Adrenal gland (tissue), 12 donors: Measurements from ENCODE around the gene TMEM270. TPM values are rescaled to one million over a fixed set of nuclear protein-coding genes. Genes with fewer than 3 reads are reported as not detected.
"Not testable (repeated sequence)": the region's sequence is repeated elsewhere in the genome, so short reads cannot be mapped to it uniquely, and the experiment has no call there.

ENCODE experiments used
- DNase-seq, 7 donors: peaks; one replicate each; pipeline ENCODE4 v3.0.0-alpha.2; 2019 to 2020
- H3K27ac ChIP-seq, 5 donors: fragments of 200-600 bp; sonication (generic) in 4 of 5; 1 replicate in 3 of 5; 2 replicates in 2 of 5; pipeline versions ENCODE4 v1.5.1 to v1.8.0; 2016 to 2020; ENCODE audit warnings: mild to moderate bottlenecking in 1 of 5
- H3K27me3 ChIP-seq: fragments of 200-600 bp; 2 replicates; pipeline ENCODE4 v1.8.0; 2021
- H3K36me3 ChIP-seq, 2 donors: fragments of 200-600 bp; replicated peaks in 1 of 2; 1 replicate in 1 of 2; 2 replicates in 1 of 2; pipeline versions ENCODE4 v1.5.1 to v1.8.0; 2018 to 2022
- H3K4me1 ChIP-seq, 2 donors: fragments of 200-600 bp; replicated peaks in 1 of 2; 1 replicate in 1 of 2; 2 replicates in 1 of 2; pipeline versions ENCODE4 v1.5.1 to v1.8.0; 2018 to 2021
- H3K4me3 ChIP-seq, 4 donors: fragments of 200-600 bp; sonication (generic) in 3 of 4; one replicate each; pipeline ENCODE4 v1.5.1; 2016 to 2018
- H3K9me3 ChIP-seq, 3 donors: fragments of 200-600 bp; sonication (generic) in 1 of 3; replicated peaks in 1 of 3; 1 replicate in 2 of 3; 2 replicates in 1 of 3; pipeline versions ENCODE4 v1.5.1 to v1.8.0; 2016 to 2021
- CTCF ChIP-seq, 6 experiments: fragments of 450-650 bp in 4 of 6; fragments of 200-600 bp in 2 of 6; sonication (generic) in 1 of 6; IDR thresholded peaks; 1 replicate in 5 of 6; 2 replicates in 1 of 6; pipeline versions ENCODE4 v1.5.1 to v1.8.0; 2016 to 2021; ENCODE audit warnings: antibody characterized with exemption in 6 of 6, mild to moderate bottlenecking in 2 of 6, moderate library complexity in 1 of 6
- POLR2A ChIP-seq, 2 donors: fragments of 450-650 bp; IDR thresholded peaks; one replicate each; pipeline ENCODE4 v1.6.1; 2017; ENCODE audit warnings: antibody characterized with exemption in 2 of 2, mild to moderate bottlenecking in 2 of 2, moderate library complexity in 1 of 2
- WGBS, 4 donors: extraction: QIAGEN DNeasy Blood & Tissue Kit in 2 of 4; methylation state at CpG; one replicate each; pipeline versions ENCODE4 v1.1.5 to v1.1.7; 2013 to 2017; 5-methylcytosine and 5-hydroxymethylcytosine counted together
- intact Hi-C, 2 donors: fragments of 100-400 bp; cut with DNase I; formaldehyde crosslinking; loops; one replicate each; pipeline versions ENCODE4 v1.14.1 to v1.15.0; 2022 to 2023
- polyA plus RNA-seq, 3 donors: library from polyadenylated mRNA; stranded (reverse); fragments of 200-250 nt in 2 of 3; fragments of 350-450 nt in 1 of 3; fragmentation: Illumina TruSeq in 1 of 3; extraction: RNeasy Lipid Tissue Mini Kit (QIAGEN cat#74804) in 1 of 3; gene quantifications; one replicate each; pipeline ENCODE4 v1.2.3, GENCODE V29; 2013 to 2014
- total RNA-seq, 9 donors: library from RNA; depleted of rRNA in 4 of 9; stranded (reverse); fragments of >200 nt in 4 of 9; fragments of 120-200 nt in 1 of 9; fragmentation: NEBNext Ultra II Directional in 1 of 9; extraction: Animal tissue kit (Norgen Biotek cat#: 25700) in 1 of 9; gene quantifications; one replicate each; pipeline versions ENCODE4 v1.1.0 to v1.2.4, GENCODE V29; 2013 to 2023
- donor health status: healthy with polysubstance abuse.
- donor health status: Bipolar disorder and iron deficiency.
- donor health status: DM: yes; HTN: yes; CAD: no.
- donor health status: DM: no; HTN: no; CAD: no.
- donor health status: DM: no; HTN: no; CAD: no.
- donor health status: DM: yes; HTN: yes; CAD: no.

TMEM270 gene
- total and polyA plus RNA-seq, 12 donors = 0.20 to 0.56 TPM; not detected in 10

DNA sequence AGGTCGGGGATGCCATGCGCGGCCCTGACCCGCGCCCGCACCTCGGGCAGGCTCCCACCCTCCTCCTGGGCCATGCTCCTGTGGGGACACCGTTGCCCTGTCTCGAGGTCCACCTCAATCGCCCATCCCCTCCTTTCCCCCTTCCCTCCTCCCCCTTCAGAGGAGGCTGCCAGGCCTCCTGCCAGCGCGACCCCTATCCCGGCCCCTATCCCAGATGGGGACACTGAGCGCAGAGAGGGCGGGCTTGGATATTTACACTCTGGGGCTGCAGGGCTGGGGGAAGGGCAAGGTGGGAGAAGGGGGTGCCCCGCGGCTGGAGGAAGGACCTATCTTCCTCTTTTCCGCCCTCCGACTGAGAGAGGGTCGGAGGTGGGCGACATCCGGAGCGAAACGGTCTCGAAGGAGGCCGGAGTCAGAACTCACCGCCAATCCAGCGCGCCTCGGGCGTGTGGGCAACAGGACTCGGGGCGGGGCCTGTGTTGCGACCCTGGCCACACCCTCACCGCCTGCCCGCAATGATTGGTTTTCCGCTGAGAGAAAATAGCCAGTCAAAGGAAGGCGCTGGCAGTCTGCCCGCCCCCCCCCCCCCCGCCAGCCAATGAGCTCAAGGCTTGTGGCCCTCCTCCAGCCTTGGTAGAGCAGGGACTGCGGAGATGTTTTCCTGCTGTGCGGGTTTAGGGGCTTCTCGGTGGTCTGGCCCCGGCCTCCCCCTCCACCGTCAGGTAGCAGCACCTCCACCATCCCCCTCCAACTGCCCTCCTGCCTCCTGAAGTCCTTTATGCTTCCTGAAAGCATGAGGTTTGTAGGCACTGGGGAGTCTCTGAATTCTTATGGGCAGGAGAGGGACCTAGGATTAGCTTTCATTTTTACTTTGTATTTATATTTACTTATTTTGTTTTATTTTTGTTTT, 18.6 kb upstream of the TMEM270 start, which contains the start of gene METTL27:
Gene METTL27, minus strand, starts transcription at position 450 of the 910 bp plus-strand sequence. Its CDS starts 376 bp downstream, at position 74.
- TF ChIP-seq CTCF (IDR thresholded peaks at IDR 0.05) = no peak
- TF ChIP-seq POLR2A (IDR thresholded peaks at IDR 0.05) = peak in 1 of 2 donors; percentile 68
- peak within 1 kb of the TSS in 1 of 5 donors; percentile 12 for H3K27ac ChIP-seq
- H3K4me1 ChIP-seq = peaks cover 6 to 13% of the 10 kb centered on the region in 2 donors
- 3 to 5% (median 4%) methylated on average over 16 to 43 of the region's 45 CpGs for WGBS, 4 donors
- peak; percentile 91 to 97 (median 95) for DNase-seq
- H3K4me3 ChIP-seq = peak within 1 kb of the TSS in 3 of 4 donors; percentile 40 to 65 (median 60)
- no peaks in the 10 kb centered on the region for H3K36me3 ChIP-seq
- intact Hi-C loops = no loop called here
- no peaks in the 10 kb centered on the region for H3K9me3 ChIP-seq
- no peaks in the 10 kb centered on the region for H3K27me3 ChIP-seq

GRCh38 chr7:73844131-73844547, 16.8 kb upstream of the TMEM270 start:
- DNase-seq = no peak
- TF ChIP-seq CTCF (IDR thresholded peaks at IDR 0.05) (no peak), POLR2A (IDR thresholded peaks at IDR 0.05) (no peak)
- Histone ChIP-seq H3K9me3 (no peaks in the 10 kb centered on the region), H3K36me3 (no peaks in the 10 kb centered on the region), H3K27me3 (no peaks in the 10 kb centered on the region), H3K4me3 (no peak overlapping the region), H3K27ac (no peak overlapping the region), H3K4me1 (peaks cover 6 to 13% of the 10 kb centered on the region in 2 donors)
- intact Hi-C loops = no loop called here
- WGBS, 4 donors = 35 to 42% (median 39%) methylated on average over 9 of the region's 9 CpGs

DNA sequence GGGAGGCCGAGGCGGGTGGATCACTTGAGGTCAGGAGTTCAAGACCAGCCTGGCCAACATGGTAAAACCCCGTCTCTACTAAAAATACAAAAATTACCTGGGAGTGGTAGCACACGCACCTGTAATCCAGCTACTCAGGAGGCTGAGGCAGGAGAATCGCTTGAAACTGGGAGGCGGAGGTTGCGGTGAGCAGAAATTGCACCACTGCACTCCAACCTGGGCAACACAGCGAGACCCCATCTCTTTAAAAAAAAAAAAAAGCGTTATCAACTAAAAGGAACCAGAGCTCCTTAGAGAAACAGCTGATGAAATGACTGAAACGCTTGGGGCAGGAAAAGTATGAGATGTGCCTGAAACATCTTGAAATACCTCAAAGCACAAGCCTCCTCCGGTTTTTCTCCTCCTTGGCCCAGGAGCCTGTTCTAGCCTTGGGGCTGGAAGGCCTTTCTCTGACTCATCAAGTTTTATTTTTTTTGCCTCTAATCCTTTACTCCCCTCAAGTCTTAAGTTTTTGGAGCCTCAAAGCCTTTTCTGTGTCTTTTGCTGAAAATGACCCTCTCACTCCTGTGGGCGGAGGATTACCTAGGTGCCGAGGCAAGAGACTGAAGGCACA, 16.0 kb upstream of the TMEM270 start:
- peaks cover 6 to 13% of the 10 kb centered on the region in 2 donors for H3K4me1 ChIP-seq
- intact Hi-C loops = no loop called here
- H3K36me3 ChIP-seq = no peaks in the 10 kb centered on the region
- no peak for DNase-seq
- H3K27me3 ChIP-seq = no peaks in the 10 kb centered on the region
- H3K4me3 ChIP-seq = no peak overlapping the region
- no peaks in the 10 kb centered on the region for H3K9me3 ChIP-seq
- TF ChIP-seq CTCF (IDR thresholded peaks at IDR 0.05) = no peak
- WGBS, 4 donors = 76 to 80% (median 80%) methylated on average over 13 of the region's 13 CpGs
- no peak overlapping the region for H3K27ac ChIP-seq

DNA sequence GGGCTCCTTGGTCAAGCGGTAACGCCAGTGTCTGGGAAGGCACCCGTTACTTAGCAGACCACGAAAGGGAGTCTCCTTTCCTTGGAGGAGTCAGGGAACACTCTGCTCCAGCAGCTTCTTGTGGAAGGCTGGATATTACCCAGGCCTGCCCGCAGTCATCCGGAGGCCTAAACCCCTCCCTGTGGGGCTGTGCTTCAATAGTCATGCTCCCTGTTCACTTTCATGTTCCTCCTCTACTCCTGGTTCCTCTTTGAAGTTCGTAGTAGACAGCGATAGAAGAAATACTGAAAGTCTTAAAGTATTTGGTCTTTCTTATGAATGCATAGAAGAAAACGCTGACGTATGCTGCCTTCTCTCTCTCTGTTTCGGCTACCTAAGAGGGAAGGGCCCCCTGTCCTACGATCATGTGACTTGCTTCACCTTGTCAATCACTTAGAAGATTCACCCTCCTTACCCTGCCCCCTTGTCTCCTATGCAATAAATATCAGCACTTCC, 15.2 kb upstream of the TMEM270 start:
- 66 to 74% (median 68%) methylated on average over 12 of the region's 12 CpGs for WGBS, 4 donors
- H3K4me3 ChIP-seq, intact Hi-C loops, H3K36me3 ChIP-seq, H3K9me3 ChIP-seq, H3K27me3 ChIP-seq: not testable (repeated sequence)
- H3K4me1 ChIP-seq = peaks cover 6 to 13% of the 10 kb centered on the region in 2 donors
- peak overlapping the region in 2 of 5 donors; percentile 17 to 47 for H3K27ac ChIP-seq
- DNase-seq = peak in 1 of 7 donors; percentile 22
